Suprapubic skin (tissue), 4 donors: ENCODE results near the gene ZNF428.

Source experiments
- CTCF ChIP-seq, 2 donors: fragments of 200-600 bp in 1 of 2; fragments of 450-650 bp in 1 of 2; sonication (generic) in 1 of 2; IDR thresholded peaks; one replicate each; pipeline ENCODE4 v1.5.1; 2016 to 2019; ENCODE audit warnings: antibody characterized with exemption in 2 of 2, mild to moderate bottlenecking in 1 of 2, moderate library complexity in 1 of 2
- POLR2A ChIP-seq, 2 donors: fragments of 450-650 bp; IDR thresholded peaks; one replicate each; pipeline ENCODE4 v1.6.1; 2017; ENCODE audit warnings: antibody characterized with exemption in 2 of 2, mild to moderate bottlenecking in 2 of 2, moderate library complexity in 2 of 2
- POLR2AphosphoS5 ChIP-seq, 3 donors: sonication (generic); formaldehyde crosslinking; IDR thresholded peaks; one replicate each; pipeline ENCODE4 v1.6.1; 2017; ENCODE audit warnings: antibody characterized with exemption in 3 of 3

GRCh38 chr19:43638214-43638994 lies 19.0 kb upstream of the ZNF428 start:
- TF ChIP-seq CTCF (IDR thresholded peaks at IDR 0.05) = no peak
- TF ChIP-seq POLR2AphosphoS5 (IDR thresholded peaks at IDR 0.05) = no peak
- TF ChIP-seq POLR2A (IDR thresholded peaks at IDR 0.05) = no peak
